DMS53 treated with DMSO at 0.1 percent for 48 hours (cell line): ENCODE data around the gene TRO.

Source experiments
- DNase-seq: peaks from one replicate; lab custom pipeline; 2025; ENCODE audit not compliant: unreplicated experiment; lab: John Stamatoyannopoulos, UW

Gene TRO, protein sequence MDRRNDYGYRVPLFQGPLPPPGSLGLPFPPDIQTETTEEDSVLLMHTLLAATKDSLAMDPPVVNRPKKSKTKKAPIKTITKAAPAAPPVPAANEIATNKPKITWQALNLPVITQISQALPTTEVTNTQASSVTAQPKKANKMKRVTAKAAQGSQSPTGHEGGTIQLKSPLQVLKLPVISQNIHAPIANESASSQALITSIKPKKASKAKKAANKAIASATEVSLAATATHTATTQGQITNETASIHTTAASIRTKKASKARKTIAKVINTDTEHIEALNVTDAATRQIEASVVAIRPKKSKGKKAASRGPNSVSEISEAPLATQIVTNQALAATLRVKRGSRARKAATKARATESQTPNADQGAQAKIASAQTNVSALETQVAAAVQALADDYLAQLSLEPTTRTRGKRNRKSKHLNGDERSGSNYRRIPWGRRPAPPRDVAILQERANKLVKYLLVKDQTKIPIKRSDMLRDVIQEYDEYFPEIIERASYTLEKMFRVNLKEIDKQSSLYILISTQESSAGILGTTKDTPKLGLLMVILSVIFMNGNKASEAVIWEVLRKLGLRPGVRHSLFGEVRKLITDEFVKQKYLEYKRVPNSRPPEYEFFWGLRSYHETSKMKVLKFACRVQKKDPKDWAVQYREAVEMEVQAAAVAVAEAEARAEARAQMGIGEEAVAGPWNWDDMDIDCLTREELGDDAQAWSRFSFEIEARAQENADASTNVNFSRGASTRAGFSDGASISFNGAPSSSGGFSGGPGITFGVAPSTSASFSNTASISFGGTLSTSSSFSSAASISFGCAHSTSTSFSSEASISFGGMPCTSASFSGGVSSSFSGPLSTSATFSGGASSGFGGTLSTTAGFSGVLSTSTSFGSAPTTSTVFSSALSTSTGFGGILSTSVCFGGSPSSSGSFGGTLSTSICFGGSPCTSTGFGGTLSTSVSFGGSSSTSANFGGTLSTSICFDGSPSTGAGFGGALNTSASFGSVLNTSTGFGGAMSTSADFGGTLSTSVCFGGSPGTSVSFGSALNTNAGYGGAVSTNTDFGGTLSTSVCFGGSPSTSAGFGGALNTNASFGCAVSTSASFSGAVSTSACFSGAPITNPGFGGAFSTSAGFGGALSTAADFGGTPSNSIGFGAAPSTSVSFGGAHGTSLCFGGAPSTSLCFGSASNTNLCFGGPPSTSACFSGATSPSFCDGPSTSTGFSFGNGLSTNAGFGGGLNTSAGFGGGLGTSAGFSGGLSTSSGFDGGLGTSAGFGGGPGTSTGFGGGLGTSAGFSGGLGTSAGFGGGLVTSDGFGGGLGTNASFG (N-terminal part only)

DNA sequence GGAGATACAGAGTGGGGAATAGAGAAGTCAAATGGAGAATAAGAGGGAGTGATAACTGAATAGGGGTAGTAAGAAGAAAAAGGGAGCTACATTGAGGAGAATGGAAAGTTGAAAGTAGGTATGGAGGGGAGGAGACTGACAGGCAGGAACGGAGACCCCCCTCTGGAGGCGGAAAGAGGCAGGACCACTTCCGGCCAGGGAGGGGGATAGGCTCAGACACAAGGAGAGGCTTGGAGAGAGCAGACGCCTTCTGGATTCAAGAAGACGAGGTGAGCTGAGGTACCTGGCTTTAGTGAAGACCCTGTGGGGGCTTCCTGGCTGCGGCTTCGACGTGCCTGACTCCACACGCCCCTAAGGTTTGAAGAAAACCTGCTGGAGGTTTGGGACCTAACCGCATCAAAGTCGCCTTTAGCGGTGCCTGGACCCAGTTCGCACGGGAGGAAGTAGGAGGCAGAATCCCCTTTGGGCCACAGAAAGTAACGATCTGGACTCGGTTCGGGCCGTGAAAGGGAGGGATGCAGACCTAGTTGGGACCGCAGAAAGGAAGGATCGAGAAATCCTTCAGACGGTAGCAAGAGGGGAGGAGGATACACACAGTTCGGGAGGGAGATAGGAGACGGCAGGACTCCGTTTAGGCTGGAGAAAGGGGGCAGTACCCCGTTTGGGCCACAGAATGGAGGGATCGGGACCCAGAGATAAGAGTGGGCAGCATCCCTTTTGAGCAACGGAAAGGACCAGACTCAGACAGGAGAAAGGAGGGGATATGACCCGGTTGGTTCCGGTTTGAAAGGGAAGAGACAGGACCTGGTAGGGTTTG, at the start of gene TRO:
TRO (plus strand) TSS at position 215 of the 817 bp plus-strand sequence. CDS start 1,423 bp downstream, outside the sequence.
- DNase-seq: no peak

DNA sequence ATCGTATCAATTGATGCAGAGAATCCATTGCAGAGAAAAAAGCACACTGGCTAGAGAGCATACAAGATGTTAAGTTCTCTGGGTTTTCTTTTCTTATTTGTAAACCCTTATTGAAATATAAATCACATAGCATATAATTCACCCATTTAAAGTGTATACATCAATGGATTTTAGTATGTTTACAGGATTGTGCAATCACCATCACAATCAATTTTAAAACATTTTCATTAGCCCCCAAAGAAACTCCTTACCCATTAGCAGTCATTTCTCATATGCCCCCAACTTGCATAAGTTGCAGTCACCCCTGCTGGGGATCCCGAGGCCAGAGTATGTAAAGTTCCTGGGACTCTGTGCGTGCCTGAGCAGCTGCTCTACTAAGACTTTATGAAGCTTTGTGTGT, 34.9 kb upstream of the TRO start:
- DNase-seq: no peak

DNA sequence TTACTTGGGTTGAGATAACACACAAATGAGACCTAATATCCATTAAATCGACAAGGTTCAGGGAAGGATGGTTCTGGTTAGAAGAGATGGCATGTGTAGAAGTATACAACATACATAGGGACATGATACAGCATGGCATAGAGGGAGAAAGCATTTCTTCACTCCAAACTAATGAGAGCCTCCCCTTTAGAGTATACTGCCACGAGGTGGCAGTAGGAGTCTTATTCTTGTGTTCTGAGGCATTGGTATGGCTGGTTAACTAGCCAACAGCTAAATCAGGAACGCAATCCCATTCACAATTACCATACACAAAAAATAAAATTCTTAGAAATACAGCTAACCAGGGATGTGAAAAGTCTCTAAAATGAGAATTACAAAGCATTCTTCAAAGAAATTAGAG, 29.1 kb upstream of the TRO start:
- peak; percentile 56 for DNase-seq

DNA sequence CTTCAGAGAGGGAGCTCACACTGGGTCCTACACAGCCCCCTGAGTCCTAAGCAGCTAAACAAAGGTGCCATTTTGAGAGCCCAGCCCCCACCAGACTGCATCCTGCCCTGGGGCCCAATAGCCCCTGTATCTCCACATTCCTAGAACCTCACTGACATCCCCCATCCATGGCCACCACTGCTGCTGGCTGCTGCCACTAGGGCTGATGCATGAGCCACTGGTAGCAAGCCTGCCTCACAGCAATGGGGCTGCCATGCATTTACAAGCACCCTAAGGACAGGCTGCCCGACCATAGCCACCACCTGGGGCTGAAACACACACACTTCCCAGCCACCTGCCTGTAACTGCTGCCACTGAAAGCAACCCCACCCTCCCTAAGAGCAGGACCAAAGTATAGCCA, 26.5 kb upstream of the TRO start:
- DNase-seq: no peak

DNA sequence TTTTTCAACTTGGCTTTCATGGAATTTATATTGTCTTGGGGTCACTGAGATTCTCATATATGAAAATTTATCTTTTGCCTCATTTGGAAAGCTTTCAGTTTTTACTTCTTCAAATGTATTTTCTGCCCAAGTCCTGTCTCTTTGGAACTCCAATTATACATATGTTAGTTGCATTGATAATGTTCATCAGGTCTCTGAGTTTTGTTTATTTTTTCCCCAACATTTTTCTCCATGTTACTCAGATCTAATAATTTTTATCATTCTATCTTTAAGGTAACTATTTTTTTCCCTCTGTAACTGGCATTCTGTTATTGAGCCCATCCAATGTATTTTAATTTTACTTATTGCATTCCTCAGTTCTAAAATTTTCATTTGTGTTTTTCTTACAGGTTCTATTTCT, 10.7 kb upstream of the TRO start:
- no peak for DNase-seq

DNA sequence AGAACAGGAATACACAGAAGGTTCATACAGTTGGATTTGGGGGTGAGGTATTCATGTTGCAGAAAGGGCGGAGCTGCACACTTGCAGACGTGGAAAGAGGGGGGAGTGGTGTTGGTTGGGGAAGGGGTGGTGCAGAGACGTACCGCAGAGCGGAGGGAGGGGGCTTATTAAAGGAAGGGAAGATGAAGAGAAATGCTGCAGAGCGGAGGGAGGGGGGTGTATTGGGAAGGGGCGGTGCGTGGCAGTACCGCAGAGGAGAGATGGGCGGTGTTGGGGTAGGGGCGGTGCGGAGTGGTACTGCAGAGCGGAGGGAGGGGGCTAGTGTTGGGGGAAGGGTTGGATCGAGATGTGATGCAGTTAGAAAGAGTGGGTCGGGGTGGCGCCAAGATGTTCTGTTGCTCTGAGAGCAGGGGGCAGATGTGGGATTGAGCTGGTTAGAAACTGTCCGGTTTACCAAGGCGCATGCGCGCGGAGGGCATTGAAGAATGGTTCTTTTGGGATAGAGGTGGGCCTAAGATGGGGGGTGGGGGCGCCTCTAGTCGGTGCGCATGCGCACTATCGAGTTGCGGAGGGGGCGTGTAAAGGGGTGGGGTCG, 900 bp downstream of the TRO start:
- no peak for DNase-seq

- no peak for DNase-seq
Observed at GRCh38 chrX:54922547-54922946, 1.9 kb downstream of the TRO start.

DNA sequence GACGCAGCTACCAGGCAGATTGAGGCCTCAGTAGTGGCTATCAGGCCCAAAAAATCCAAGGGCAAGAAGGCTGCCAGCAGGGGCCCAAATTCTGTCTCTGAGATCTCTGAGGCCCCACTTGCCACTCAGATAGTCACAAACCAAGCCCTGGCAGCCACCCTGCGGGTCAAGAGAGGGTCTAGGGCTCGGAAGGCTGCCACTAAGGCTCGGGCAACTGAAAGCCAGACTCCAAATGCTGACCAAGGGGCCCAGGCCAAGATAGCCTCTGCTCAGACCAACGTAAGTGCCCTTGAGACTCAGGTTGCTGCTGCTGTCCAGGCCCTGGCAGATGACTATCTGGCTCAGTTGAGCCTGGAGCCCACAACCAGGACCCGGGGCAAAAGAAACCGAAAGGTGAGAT, 2.8 kb downstream of the TRO start:
- DNase-seq: no peak

- DNase-seq: no peak
Observed at GRCh38 chrX:54926978-54927377, 6.4 kb downstream of the TRO start.

DNA sequence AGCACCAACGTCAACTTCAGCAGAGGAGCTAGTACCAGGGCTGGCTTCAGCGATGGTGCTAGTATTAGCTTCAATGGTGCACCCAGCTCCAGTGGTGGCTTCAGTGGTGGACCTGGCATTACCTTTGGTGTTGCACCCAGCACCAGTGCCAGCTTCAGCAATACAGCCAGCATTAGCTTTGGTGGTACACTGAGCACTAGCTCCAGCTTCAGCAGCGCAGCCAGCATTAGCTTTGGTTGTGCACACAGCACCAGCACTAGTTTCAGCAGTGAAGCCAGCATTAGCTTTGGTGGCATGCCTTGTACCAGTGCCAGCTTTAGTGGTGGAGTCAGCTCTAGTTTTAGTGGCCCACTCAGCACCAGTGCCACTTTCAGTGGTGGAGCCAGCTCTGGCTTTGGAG, 8.3 kb downstream of the TRO start:
- DNase-seq: no peak

DNA sequence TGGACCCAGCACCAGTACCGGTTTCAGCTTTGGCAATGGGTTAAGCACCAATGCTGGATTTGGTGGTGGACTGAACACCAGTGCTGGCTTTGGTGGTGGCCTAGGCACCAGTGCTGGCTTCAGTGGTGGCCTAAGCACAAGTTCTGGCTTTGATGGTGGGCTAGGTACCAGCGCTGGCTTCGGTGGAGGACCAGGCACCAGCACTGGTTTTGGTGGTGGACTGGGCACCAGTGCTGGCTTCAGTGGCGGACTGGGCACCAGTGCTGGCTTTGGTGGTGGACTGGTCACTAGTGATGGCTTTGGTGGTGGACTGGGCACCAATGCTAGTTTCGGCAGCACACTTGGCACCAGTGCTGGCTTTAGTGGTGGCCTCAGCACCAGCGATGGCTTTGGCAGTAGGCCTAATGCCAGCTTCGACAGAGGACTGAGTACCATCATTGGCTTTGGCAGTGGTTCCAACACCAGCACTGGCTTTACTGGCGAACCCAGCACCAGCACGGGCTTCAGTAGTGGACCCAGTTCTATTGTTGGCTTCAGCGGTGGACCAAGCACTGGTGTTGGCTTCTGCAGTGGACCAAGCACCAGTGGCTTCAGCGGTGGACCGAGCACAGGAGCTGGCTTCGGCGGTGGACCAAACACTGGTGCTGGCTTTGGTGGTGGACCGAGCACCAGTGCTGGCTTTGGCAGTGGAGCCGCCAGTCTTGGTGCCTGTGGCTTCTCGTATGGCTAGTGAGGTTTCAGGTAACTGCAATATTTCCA, 9.8 kb downstream of the TRO start:
- DNase-seq: no peak

DNA sequence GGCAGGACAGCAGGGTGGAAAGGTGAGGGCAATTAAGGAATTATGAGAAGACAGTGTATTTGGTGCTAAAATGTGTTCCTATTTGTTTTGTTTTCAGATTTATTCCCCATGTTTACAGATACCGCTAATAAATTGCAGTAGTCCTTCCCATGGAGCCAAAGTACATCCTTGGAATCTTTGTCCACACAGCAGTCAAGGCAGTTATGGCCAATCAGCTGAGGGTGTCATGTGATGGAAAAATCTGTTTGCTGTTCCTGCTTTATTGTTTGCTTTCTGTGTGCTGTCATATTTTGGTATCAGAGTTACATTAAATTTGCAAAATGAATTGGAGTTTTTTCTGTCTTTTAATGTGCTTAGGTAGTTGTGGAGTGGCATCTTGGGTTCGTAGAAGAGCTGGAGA, 10.5 kb downstream of the TRO start:
- no peak for DNase-seq

DNA sequence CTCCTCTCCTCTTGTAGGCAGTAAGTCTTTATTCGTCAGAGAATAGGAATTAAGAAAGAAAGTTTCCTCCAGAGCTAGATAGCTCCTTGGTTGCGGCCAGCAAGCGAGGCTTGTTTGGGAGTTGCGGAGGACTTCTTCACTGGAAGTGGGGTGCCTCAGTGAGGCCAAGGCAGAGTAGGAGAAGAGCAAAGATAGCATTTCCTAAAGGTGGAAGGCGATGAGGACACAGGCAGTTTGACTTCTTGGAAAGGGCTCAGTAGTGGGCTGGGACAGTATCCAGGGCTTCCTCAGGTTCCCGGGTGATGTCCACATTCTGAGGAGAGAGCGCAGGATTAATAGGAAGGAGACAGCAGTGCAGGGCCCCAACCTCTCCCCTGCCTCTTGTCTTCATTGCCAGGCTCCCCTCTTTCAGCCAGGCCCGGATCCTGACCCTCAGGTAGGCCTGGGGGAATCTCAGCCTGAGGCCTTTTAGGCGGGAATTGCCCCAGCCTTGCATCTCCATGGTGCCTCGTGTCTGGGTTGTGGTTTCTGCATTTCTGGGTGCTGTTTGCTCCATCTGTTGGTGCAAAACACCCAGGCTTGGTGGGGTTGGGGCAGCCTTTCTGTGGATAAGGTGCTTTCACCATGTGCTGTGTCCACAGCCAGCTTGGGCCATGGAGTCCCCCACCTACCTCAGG, 12.7 kb downstream of the TRO start:
- no peak for DNase-seq

- DNase-seq: no peak
Observed at GRCh38 chrX:54934058-54934457, 13.4 kb downstream of the TRO start.

- no peak for DNase-seq
Observed at GRCh38 chrX:54934890-54935289, 14.3 kb downstream of the TRO start.

DNA sequence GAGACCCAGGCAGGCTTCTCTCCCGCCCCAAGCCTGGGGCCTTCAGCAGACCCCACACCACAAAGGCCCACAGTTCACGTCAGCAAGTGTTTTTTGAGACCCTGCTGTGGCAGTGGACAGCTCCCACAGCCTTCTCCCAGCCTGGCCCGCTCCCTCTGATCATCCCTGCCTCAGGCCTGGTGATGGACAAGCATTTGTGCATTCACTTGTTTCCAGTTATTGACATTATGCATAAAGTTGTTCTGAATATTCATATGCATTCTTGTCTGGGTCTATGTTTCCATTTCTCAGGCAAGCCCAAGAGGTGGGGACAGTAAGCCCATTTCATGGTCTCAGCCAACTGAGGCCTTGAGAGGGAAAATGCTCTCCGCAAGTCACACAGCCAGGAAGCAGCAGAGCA, 14.7 kb downstream of the TRO start:
- no peak for DNase-seq

DNA sequence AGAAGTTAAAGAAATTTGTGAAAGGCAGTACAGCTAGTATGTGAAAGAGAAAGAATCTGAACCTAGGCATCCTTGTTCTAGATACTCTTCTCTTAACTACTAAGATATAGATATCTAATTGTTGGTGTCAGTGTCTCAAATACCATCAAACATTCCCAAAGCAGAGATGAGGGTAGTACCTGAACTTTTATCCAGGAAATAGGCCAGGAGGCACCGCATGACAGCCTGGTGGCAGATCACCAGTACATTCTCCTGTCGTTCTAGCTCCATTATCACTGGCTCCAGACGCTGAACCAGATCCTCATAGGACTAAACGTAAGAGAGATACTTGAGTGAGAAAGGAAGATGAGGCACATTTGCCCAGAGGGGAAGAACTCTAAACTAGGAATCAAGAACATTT, 16.8 kb downstream of the TRO start:
- no peak for DNase-seq

GRCh38 chrX:54944816-54945215, 24.2 kb downstream of the TRO start:
- DNase-seq: no peak

DNA sequence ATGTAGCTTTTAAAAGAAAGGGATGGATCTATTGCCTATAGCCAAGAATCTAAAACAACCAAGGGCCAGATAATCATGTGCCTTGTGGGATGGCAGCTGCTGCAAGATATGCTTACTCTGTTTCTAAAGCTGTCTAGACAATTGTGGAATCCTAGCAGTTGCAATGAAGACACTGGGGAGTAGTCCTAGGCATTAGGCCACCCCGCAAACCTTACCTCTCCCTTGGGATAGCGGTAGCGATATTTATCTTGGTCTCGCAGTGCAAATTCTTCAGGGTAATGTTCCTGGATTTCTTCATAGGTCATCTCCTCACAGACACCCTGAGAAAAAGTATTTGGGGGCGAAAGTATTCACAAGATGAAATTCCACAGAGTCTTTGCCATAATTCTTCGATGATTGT, 24.6 kb downstream of the TRO start:
- no peak for DNase-seq
